Transverse colon (tissue), 4 donors: ENCODE results near the gene STEAP1B. TPM values are rescaled to one million over a fixed set of nuclear protein-coding genes. Genes with fewer than 3 reads are reported as not detected.

ENCODE experiments used
- DNase-seq: peaks from one replicate; pipeline ENCODE4 v3.0.0-alpha.2; 2019
- H3K27ac ChIP-seq, 4 donors: fragments of 200-600 bp; sonication (generic); 2 replicates each; pipeline ENCODE4 v1.5.1; 2016 to 2018; ENCODE audit warnings: inconsistent platforms in 4 of 4
- H3K27me3 ChIP-seq: fragments of 200-600 bp; sonication (generic); 2 replicates; pipeline ENCODE4 v1.5.1; 2017; ENCODE audit warnings: inconsistent platforms
- H3K36me3 ChIP-seq, 4 donors: fragments of 200-600 bp; sonication (generic); 2 replicates each; pipeline ENCODE4 v1.5.1; 2017 to 2019; ENCODE audit warnings: inconsistent platforms in 4 of 4
- H3K4me1 ChIP-seq, 4 donors: fragments of 200-600 bp; sonication (generic); 2 replicates each; pipeline ENCODE4 v1.5.1; 2017 to 2020; ENCODE audit warnings: inconsistent platforms in 4 of 4
- H3K4me3 ChIP-seq, 4 donors: fragments of 200-600 bp; sonication (generic); 1 replicate in 1 of 4; 2 replicates in 3 of 4; pipeline versions ENCODE4 v1.5.1 to v1.6.1; 2017 to 2019; ENCODE audit warnings: inconsistent platforms in 4 of 4
- H3K9me3 ChIP-seq, 2 donors: fragments of 200-600 bp; sonication (generic); 2 replicates each; pipeline ENCODE4 v1.5.1; 2017 to 2019; ENCODE audit warnings: inconsistent platforms in 2 of 2
- EP300 ChIP-seq: sonication (generic); formaldehyde crosslinking; IDR thresholded peaks from one replicate; pipeline ENCODE4 v1.6.1; 2017; ENCODE audit warnings: antibody characterized with exemption, low read depth
- POLR2A ChIP-seq: fragments of 450-650 bp; IDR thresholded peaks from one replicate; pipeline ENCODE4 v1.6.1; 2016; ENCODE audit warnings: antibody characterized with exemption, mild to moderate bottlenecking, moderate library complexity
- POLR2AphosphoS5 ChIP-seq, 3 donors: sonication (generic); formaldehyde crosslinking; IDR thresholded peaks; one replicate each; pipeline ENCODE4 v1.6.1; 2016; ENCODE audit warnings: antibody characterized with exemption in 3 of 3
- WGBS, 2 donors: methylation state at CpG; one replicate each; pipeline ENCODE4 v1.1.5; 2018; ENCODE audit warnings: low coverage in 1 of 2; 5-methylcytosine and 5-hydroxymethylcytosine counted together
- in situ Hi-C, 4 donors: fragments of 200-750 bp; cut with MboI; loops; one replicate each; pipeline versions ENCODE4 v1.15.0 to v1.15.1; 2017; ENCODE audit warnings: low sequenced_read_pairs in 3 of 4, low pct_ligation_motif_present in 1 of 4, low pct_unique_long_range_greater_than_20kb in 1 of 4
- intact Hi-C: fragments of 100-400 bp; cut with DNase I; formaldehyde crosslinking; loops from one replicate; pipeline ENCODE4 v1.15.1; 2023; ENCODE audit warnings: low total_unique reads
- total RNA-seq, 4 donors: library from RNA; depleted of rRNA; stranded (reverse); fragments of >200 nt; gene quantifications; one replicate each; pipeline ENCODE4 v1.1.0, GENCODE V29; 2016
- TF ChIP-seq, protein P1 (sequence below), 5 experiments: fragments of 200-600 bp in 3 of 5; fragments of 450-650 bp in 2 of 5; sonication (generic) in 3 of 5; IDR thresholded peaks; 1 replicate in 2 of 5; 2 replicates in 3 of 5; pipeline ENCODE4 v1.5.1; 2016 to 2017; ENCODE audit warnings: antibody characterized with exemption in 5 of 5, inconsistent platforms in 3 of 5, mild to moderate bottlenecking in 2 of 5, moderate library complexity in 1 of 5

The STEAP1B gene
- total RNA-seq, 4 donors from 2014 or later: 0.64 to 3.7 TPM; not detected in 2

DNA sequence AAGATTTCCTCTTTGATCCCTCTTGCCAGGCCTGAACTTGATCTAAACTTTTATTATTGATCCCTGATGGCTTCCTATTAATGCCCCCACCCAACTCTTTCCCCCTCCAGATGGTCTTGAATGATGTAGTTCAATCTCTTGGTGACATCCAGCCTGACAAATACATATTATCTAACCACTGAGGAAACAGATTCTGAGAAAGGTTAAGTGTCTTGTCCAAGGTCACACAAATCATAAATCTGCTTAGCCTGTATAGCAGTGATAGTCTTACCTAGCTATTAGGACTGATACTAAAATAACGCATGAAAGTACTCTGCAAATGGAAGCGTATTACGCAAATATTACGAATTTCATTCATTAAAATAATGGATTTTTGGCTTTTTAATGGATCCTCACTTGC lies 22.7 kb downstream of the STEAP1B start:
- Histone ChIP-seq H3K27ac (no peak overlapping the region), H3K9me3 (no peaks in the 10 kb centered on the region), H3K36me3 (no peaks in the 10 kb centered on the region), H3K27me3 (no peaks in the 10 kb centered on the region), H3K4me3 (no peak overlapping the region), H3K4me1 (peaks cover 0 to 6% (median 3%) of the 10 kb centered on the region in 4 donors)
- in situ Hi-C loops: no loop called here
- intact Hi-C loops: no loop called here
- TF ChIP-seq EP300: no peak
- no peak for TF ChIP-seq POLR2AphosphoS5 (IDR thresholded peaks at IDR 0.05)
- no peak for TF ChIP-seq POLR2A
- TF ChIP-seq, protein P1, sequence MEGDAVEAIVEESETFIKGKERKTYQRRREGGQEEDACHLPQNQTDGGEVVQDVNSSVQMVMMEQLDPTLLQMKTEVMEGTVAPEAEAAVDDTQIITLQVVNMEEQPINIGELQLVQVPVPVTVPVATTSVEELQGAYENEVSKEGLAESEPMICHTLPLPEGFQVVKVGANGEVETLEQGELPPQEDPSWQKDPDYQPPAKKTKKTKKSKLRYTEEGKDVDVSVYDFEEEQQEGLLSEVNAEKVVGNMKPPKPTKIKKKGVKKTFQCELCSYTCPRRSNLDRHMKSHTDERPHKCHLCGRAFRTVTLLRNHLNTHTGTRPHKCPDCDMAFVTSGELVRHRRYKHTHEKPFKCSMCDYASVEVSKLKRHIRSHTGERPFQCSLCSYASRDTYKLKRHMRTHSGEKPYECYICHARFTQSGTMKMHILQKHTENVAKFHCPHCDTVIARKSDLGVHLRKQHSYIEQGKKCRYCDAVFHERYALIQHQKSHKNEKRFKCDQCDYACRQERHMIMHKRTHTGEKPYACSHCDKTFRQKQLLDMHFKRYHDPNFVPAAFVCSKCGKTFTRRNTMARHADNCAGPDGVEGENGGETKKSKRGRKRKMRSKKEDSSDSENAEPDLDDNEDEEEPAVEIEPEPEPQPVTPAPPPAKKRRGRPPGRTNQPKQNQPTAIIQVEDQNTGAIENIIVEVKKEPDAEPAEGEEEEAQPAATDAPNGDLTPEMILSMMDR (IDR thresholded peaks at IDR 0.05): no peak
- DNase-seq: no peak
- 92% methylated on average over 4 of the region's 4 CpGs for WGBS, 2 donors

DNA sequence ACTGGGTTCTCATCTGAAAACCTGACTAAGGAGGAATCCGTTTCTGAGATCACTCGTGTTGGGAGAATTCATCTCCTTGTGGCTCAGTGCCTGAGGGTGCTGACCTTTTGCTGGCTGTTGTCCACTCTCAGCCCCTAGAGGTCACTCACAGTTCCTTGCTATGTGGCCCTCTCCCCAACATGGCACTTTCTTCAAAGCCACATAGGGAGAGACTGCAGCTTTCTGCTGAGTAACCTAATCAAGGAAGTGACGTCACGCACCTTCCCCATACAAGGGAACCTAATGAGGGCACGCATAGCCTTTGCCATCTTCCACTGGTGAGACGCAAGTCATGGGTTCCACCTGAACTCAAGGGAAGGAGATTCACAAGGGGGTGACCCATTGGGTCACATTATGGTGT lies 23.2 kb downstream of the STEAP1B start:
- TF ChIP-seq, protein P1 (IDR thresholded peaks at IDR 0.05): no peak
- TF ChIP-seq POLR2AphosphoS5 (IDR thresholded peaks at IDR 0.05) (no peak), EP300 (no peak), POLR2A (no peak)
- Histone ChIP-seq H3K9me3 (no peaks in the 10 kb centered on the region), H3K4me1 (peaks cover 0 to 4% (median 2%) of the 10 kb centered on the region in 4 donors), H3K27me3 (no peaks in the 10 kb centered on the region), H3K27ac (no peak overlapping the region), H3K36me3 (no peaks in the 10 kb centered on the region), H3K4me3 (no peak overlapping the region)
- intact Hi-C loops (no loop called here), in situ Hi-C loops (no loop called here)
- DNase-seq: no peak
- WGBS, 2 donors: 92% methylated on average over 6 of the region's 6 CpGs; no CpG with 5 or more reads in 1 of the 2 donors

DNA sequence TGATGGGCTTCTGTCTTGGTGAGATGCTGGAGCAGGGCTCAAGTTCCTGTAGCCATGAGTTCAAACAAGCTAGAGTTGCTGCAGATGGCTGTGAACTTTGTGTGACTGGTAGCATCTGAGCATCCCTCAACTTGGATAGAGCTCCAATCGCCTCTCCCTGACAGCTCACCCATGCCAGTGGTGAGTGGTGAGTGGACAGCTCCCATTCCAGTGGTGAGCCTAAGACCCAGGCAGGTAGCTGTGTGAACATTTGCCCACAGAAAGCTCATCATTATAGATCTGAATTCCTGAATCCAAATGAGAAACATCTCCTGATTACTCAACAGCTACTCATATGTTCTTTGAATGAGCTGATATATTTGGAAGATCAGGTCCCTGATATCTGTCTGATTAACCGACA lies 25.3 kb downstream of the STEAP1B start:
- TF ChIP-seq POLR2A (no peak), POLR2AphosphoS5 (IDR thresholded peaks at IDR 0.05) (no peak), EP300 (no peak)
- TF ChIP-seq, protein P1 (IDR thresholded peaks at IDR 0.05): no peak
- no peak overlapping the region for H3K4me3 ChIP-seq
- H3K27me3 ChIP-seq: no peaks in the 10 kb centered on the region
- H3K27ac ChIP-seq: no peak overlapping the region
- in situ Hi-C loops (no loop called here), intact Hi-C loops (no loop called here)
- H3K9me3 ChIP-seq: no peaks in the 10 kb centered on the region
- 80% methylated on average over 2 of the region's 2 CpGs; no CpG with 5 or more reads in 1 of the 2 donors for WGBS, 2 donors
- DNase-seq: no peak
- H3K36me3 ChIP-seq: no peaks in the 10 kb centered on the region
- no peaks in the 10 kb centered on the region for H3K4me1 ChIP-seq

DNA sequence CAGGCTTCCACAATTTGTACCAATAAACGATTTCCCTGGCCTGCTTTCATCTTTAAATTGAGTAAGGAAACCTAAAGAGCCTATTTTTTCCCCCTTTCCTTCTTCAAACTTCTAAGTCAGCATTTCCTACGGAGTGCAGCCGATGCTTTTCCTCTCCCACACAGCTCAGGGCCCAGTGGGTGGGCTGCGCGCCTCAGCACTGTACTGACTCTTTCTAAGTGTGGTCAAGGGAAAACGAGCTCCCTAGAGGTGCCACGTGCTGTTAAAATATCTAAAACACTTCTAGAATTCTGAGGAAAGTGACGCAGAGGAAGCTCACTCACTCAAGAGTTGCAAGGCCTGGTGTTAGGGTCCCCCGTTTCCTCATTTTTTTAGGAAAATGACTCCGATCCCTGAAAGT lies 29.0 kb downstream of the STEAP1B start:
- no peak overlapping the region for H3K4me3 ChIP-seq
- H3K9me3 ChIP-seq: no peaks in the 10 kb centered on the region
- H3K27me3 ChIP-seq: no peaks in the 10 kb centered on the region
- TF ChIP-seq, protein P1 (IDR thresholded peaks at IDR 0.05): no peak
- TF ChIP-seq EP300: no peak
- TF ChIP-seq POLR2AphosphoS5 (IDR thresholded peaks at IDR 0.05): no peak
- TF ChIP-seq POLR2A: no peak
- H3K4me1 ChIP-seq: peaks cover 0 to 3% (median 0%) of the 10 kb centered on the region in 4 donors
- intact Hi-C loops: no loop called here
- no peaks in the 10 kb centered on the region for H3K36me3 ChIP-seq
- H3K27ac ChIP-seq: no peak overlapping the region
- DNase-seq: no peak
- 86 to 90% methylated on average over 7 to 10 of the region's 10 CpGs for WGBS, 2 donors
- in situ Hi-C loops: no loop called here
